Stimulated activated naive CD4-positive, alpha-beta T cell treated with Interleukin-2 at 50 U/mL for 16 hours (primary cell): ENCODE results near the gene EMC8.
"Not testable (repeated sequence)": the region's sequence is repeated elsewhere in the genome, so short reads cannot be mapped to it uniquely, and the experiment has no call there.

ENCODE experiments used
- DNase-seq: peaks from one replicate; lab custom pipeline; 2025; lab: John Stamatoyannopoulos, UW

The EMC8 gene

GRCh38 chr16:85834741-85835140 lies 35.4 kb upstream of the EMC8 start:
- DNase-seq, result no peak

GRCh38 chr16:85833219-85833920 lies 34.0 kb upstream of the EMC8 start:
- DNase-seq, result no peak

DNA sequence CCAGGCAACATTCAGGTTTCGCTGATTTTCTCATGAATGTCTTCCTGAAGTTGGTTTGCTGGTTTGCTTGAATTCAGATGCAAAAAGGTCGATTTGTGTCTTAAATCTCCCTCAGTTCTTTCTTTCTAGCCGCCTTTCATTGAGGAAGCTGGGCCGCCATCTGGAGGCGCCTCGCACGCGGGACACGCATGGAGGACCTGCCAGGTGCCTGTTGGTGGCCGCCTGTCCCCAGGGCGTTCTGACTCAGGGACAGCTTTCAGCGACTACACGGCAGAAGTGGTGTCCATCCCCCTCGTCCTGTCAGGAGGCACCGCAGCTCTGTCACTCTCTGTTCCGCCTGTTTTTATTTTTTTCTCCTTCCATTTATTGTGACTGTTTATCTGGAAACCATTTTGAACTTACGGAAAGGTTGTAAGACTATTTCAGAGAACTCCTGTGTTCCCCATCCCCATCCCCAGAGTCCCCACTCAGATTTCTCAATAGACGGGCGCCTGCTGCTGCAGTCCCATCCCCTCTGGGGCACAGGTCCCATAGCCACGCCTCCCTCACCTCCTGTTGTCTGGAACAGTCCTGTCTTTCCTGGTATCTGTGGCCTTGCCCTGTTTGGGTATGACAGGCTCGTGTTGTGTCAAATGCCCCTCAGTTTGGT lies 33.4 kb upstream of the EMC8 start:
- no peak for DNase-seq

GRCh38 chr16:85830821-85831220 lies 31.5 kb upstream of the EMC8 start:
- DNase-seq, result no peak

DNA sequence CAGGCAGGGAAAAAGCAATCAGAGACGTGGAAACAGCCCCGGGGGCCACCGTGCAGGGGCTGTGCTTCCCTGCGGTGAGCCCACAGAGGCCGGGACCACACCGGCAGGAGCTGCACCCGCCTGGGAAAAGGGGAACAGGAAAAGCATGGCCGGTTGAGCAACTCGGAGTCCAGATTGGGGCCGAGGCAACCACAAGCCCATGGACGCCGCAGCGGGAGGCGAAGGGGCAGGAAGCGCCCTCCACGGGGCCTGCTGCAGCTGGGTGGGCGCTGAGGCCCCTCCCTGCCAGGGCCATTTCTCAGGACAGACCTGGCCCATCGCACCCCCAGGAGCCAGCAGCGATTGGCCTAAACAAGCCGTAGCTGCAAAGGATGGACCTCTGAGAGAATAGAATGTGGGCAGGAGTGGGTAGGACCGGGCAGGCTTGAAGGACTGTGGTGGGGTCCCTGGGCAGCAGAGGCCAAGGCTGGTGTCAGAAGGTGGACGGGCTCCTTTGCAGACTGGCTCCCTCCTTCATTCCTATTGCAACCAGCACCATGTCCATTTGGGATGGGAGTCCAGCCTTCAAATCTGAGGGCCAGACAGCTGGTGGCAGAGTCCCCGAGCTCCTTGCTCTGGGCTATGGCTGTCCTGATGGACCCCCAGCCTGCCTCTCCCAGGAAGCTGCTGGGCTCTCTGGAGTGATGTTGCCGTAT lies 30.6 kb upstream of the EMC8 start:
- DNase-seq, result no peak

- DNase-seq, result no peak
Observed at GRCh38 chr16:85829171-85829719, 29.9 kb upstream of the EMC8 start.

DNA sequence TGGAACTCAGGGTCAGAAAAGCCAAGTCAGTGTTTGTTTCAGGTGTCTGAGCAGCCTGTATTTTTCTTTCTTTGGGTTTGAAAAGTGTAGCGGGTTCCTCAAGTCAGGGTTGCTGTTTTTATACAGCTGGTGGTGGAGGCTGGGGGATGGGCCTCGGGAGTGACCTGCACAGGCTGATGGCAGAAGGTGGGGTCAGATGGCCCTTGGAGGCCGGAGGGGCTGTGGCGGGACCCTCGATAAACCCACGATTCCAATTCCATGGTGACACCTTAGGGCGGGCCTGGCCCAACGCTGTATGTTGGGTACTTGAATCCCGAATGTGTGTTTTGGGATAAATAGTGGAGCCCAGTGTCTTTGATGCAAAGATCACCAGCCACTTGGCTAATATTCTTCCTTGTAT lies 28.8 kb upstream of the EMC8 start:
- no peak for DNase-seq

GRCh38 chr16:85826686-85827247 lies 27.4 kb upstream of the EMC8 start:
- no peak for DNase-seq

DNA sequence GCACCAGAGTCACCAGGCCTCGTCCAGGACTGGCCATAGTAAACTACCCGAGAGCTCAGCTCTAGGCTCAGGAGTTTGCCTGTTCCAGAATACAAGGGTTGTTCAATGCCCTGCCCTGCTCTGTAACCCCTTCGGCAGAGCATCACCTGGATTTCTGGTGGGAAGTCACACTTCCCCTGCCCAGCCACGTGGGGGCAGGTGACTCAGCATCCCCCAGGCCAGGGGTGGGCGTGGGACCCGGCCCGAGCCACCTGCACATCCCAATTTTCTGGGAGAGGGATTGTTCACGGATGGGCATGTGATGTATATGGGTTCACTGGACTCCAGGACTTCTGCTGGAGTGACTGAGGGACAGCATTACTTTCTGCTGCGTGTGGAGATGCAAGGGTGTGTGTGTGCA lies 26.0 kb upstream of the EMC8 start:
- no peak for DNase-seq

- no peak for DNase-seq
Observed at GRCh38 chr16:85824161-85825135, 25.1 kb upstream of the EMC8 start.

DNA sequence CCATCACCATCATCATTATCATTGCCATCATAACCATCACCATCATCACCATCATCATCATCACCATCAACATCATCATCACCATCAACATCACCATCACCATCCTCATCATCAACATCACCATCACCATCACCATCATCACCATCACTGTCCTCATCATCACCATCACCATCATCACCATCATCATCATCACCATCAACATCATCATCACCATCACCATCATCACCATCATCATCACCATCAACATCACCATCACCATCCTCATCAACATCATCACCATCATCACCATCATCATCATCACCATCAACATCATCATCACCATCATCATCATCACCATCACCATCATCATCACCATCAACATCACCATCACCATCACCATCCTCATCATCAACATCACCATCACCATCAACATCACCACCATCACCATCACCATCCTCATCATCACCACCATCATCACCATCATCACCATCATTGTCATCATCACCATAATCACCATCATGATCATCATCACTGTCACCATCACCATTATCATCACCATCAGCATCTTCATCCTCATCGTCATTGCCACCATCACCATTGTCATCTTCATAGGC lies 24.1 kb upstream of the EMC8 start:
- no peak for DNase-seq

DNA sequence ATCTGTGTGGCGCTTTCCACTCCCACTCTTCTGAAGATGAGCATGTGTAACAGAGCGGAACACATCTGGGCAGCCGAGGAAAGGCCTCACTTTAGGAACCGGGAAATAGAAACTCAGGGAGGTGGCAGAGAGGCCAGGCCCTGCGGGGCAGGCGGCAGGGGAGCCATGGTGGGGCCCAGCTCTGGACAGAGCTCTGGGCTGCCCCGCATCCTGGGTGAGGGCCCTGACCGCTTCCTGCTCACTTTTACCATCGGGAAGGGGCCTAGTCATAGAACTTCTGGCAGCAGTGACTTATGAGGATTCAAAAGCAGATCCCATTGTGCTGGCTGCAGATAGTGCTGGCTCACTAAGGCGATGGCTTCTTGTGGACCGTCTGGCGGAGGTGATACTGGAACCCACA lies 22.8 kb upstream of the EMC8 start:
- no peak for DNase-seq

- peak; percentile 59 for DNase-seq
Observed at GRCh38 chr16:85821390-85822135, 22.2 kb upstream of the EMC8 start.

DNA sequence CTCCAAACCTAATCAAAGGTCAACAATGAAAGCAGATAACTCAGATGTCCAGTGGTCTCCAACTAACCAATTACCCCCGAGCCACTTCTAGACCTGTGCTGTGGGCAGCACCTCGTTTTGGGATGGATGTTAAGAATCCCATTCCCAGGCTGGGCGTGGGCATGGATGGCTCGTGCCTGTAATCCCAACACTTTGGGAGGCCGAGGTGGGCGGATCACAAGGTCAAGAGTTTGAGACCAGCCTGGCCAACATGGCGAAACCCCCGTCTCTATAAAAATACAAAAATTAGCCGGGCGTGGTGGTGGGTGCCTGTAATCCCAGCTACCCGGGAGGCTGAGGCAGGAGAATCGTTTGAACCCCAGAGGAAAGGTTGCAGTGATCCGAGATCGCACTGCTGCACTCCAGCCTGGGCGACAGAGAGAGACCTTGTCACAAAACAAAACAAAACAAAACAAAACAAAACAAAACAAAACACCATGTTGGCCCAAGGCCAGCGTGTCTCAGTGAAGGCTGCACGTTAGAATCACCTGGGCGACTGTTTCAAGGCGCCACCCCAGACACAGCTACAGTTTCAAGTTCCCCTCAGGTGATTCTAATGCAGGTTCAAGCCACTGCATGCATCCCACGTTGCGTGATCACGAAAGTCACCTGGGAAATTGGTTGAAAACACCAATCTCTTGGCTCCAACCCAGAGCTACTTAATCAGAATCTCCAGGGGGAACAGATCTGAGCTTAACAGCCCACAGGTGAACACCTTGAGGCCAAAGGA lies 21.4 kb upstream of the EMC8 start:
- no peak for DNase-seq

GRCh38 chr16:85819771-85820170 lies 20.4 kb upstream of the EMC8 start:
- DNase-seq, result no peak

- DNase-seq, result peak; percentile 79
Observed at GRCh38 chr16:85819245-85819644, 19.9 kb upstream of the EMC8 start.

DNA sequence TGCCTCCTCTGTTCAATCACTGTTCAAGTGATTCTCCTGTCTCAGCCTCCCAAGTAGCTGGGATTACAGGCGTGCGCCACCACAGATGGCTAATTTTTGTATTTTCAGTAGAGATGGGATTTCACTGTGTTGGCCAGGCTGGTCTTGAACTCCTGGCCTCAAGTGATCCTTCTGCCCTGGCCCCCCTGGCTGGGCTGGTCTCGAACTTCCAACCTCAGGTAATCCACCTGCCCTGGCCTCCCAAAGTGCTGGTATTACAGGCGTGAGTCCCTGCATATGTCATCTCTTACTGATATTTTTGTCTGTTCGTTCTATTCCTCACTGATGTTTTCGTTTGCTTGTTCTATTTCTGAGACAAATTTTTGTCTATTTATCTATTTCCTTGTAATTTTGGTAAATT lies 17.9 kb upstream of the EMC8 start:
- DNase-seq, result not testable (repeated sequence)

- DNase-seq, result no peak
Observed at GRCh38 chr16:85816159-85816558, 16.8 kb upstream of the EMC8 start.
